Activated T-helper 1 cell treated with Interleukin-2 at 50 U/mL for 16 hours (primary cell): ENCODE results near the gene FBXL14.

Experiments used
- DNase-seq: peaks from one replicate; pipeline ENCODE4 v3.0.0-alpha.2; 2020; ENCODE audit warnings: low read depth

Gene FBXL14

GRCh38 chr12:1593174-1594005 is 991 bp downstream of the FBXL14 start:
- peak; percentile 42 for DNase-seq

- DNase-seq, result peak; percentile 36
These were observed 1.8 kb downstream of the FBXL14 start for GRCh38 chr12:1592444-1593173.

GRCh38 chr12:1591543-1591942 is 2.8 kb downstream of the FBXL14 start:
- no peak for DNase-seq

- DNase-seq, result no peak
These were observed 3.3 kb downstream of the FBXL14 start for GRCh38 chr12:1591034-1591433.

- no peak for DNase-seq
These were observed 4.0 kb downstream of the FBXL14 start for GRCh38 chr12:1590221-1590979.

GRCh38 chr12:1588575-1588947 is 5.8 kb downstream of the FBXL14 start:
- DNase-seq, result no peak

GRCh38 chr12:1587927-1588574 is 6.3 kb downstream of the FBXL14 start:
- no peak for DNase-seq

- DNase-seq, result no peak
These were observed 10.1 kb downstream of the FBXL14 start for GRCh38 chr12:1584326-1584725.

- peak; percentile 29 for DNase-seq
These were observed 10.8 kb downstream of the FBXL14 start for GRCh38 chr12:1583421-1584078.

- DNase-seq, result no peak
These were observed 11.7 kb downstream of the FBXL14 start for GRCh38 chr12:1582709-1583050.

GRCh38 chr12:1581973-1582708 is 12.2 kb downstream of the FBXL14 start:
- no peak for DNase-seq

- no peak for DNase-seq
These were observed 13.9 kb downstream of the FBXL14 start for GRCh38 chr12:1580526-1580925.

GRCh38 chr12:1579651-1580435 is 14.5 kb downstream of the FBXL14 start:
- no peak for DNase-seq

- no peak for DNase-seq
These were observed 17.8 kb downstream of the FBXL14 start for GRCh38 chr12:1576410-1577241.

- DNase-seq, result no peak
These were observed 18.7 kb downstream of the FBXL14 start for GRCh38 chr12:1575408-1576401.

GRCh38 chr12:1574865-1575259 is 19.5 kb downstream of the FBXL14 start:
- DNase-seq, result no peak

GRCh38 chr12:1573960-1574864 is 20.2 kb downstream of the FBXL14 start:
- no peak for DNase-seq
